GM12864 (cell line): ENCODE measurements around the gene NOX5.

ENCODE experiments used
- DNase-seq: peaks from one replicate; pipeline ENCODE4 v3.0.0-alpha.2; 2011; ENCODE audit warnings: low read depth
- H3K4me3 ChIP-seq: 2 replicates; pipeline ENCODE4 v1.5.1; 2011; ENCODE audit warnings: mild to moderate bottlenecking, low read depth, low read length, control low read depth
- TF ChIP-seq, protein P1 (sequence below): IDR thresholded peaks from 2 replicates; pipeline ENCODE4 v1.5.1; 2011; ENCODE audit warnings: low read depth, mild to moderate bottlenecking, moderate library complexity, low read length, control low read depth, inconsistent platforms; ENCODE audit errors: missing control alignments

NOX5 gene

GRCh38 chr15:69012761-69013364 is 1.6 kb upstream of the NOX5 start:
- TF ChIP-seq, protein P1, sequence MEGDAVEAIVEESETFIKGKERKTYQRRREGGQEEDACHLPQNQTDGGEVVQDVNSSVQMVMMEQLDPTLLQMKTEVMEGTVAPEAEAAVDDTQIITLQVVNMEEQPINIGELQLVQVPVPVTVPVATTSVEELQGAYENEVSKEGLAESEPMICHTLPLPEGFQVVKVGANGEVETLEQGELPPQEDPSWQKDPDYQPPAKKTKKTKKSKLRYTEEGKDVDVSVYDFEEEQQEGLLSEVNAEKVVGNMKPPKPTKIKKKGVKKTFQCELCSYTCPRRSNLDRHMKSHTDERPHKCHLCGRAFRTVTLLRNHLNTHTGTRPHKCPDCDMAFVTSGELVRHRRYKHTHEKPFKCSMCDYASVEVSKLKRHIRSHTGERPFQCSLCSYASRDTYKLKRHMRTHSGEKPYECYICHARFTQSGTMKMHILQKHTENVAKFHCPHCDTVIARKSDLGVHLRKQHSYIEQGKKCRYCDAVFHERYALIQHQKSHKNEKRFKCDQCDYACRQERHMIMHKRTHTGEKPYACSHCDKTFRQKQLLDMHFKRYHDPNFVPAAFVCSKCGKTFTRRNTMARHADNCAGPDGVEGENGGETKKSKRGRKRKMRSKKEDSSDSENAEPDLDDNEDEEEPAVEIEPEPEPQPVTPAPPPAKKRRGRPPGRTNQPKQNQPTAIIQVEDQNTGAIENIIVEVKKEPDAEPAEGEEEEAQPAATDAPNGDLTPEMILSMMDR = no peak
- no peak for DNase-seq
- H3K4me3 ChIP-seq = no peak overlapping the region

DNA sequence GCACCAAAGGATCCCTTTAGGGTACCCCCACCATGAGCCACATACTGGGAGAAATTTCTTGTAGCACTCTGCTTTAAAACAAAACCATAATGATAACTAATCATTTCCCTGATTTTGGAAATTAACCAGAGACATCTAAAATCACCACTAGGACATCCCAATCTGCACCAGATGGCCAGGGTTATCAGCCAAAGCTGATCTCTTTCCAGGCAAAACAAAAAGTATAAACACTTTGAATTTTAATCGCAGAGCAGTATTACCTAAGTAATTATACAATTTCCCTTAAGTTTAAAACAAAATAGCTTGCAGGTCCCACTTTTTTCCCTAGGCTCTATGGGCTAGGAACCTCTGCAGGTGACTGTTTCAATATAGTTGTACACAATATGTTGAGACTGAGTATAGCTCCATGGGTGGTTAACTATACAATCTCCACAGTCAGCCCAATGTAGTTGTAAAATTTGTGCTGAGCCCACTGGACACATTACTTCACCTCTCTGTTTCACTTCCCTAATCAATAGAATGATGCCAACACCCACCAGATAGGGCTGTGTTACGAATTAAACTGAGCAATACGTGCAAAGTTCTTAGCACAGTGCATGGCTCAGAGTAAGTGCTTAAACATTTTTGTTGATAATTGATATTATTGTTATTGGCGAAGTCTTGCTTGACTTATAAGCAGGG is 629 bp upstream of the NOX5 start:
- no peak for DNase-seq
- TF ChIP-seq, protein P1 = no peak

GRCh38 chr15:69015591-69015990 is 1.1 kb downstream of the NOX5 start:
- TF ChIP-seq, protein P1 = no peak
- DNase-seq = no peak
- no peak overlapping the region for H3K4me3 ChIP-seq

More for the DNA sequence above, 629 bp upstream of the NOX5 start:
- no peak overlapping the region for H3K4me3 ChIP-seq

GRCh38 chr15:69016021-69016595 is 1.6 kb downstream of the NOX5 start:
- TF ChIP-seq, protein P1 = no peak
- DNase-seq = no peak
- no peak overlapping the region for H3K4me3 ChIP-seq

GRCh38 chr15:69017978-69018377 is 3.5 kb downstream of the NOX5 start:
- DNase-seq = no peak
- TF ChIP-seq, protein P1 = no peak
- no peak overlapping the region for H3K4me3 ChIP-seq

DNA sequence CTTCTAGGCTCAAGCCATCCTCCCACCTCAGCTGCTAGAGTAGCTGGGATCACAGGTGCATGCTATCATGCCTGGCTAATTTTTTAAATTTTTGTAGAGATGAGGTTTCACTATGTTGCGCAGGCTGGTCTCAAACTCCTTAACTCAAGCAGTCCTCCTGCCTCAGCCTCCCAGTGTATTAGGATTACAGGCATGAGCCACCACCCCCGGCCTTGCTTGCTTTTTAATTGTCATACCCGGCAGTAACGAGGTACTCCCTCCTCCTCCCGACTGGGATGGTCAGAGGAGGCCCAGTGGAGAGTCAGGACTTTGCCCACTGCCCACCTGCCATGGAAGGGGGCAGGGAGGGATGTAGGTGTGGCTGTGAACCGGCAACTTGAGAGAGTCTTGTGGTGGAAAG is 4.5 kb downstream of the NOX5 start:
- no peak overlapping the region for H3K4me3 ChIP-seq
- TF ChIP-seq, protein P1 = no peak
- no peak for DNase-seq

- no peak overlapping the region for H3K4me3 ChIP-seq
- no peak for DNase-seq
- TF ChIP-seq, protein P1 = no peak
Measured at GRCh38 chr15:69021895-69022294, 7.4 kb downstream of the NOX5 start.
